Ascending aorta (tissue), 2 donors: ENCODE measurements around the gene PCDHGA5. TPM values are rescaled to one million over a fixed set of nuclear protein-coding genes. Genes with fewer than 3 reads are reported as not detected.
A peak's percentile ranks its signal among the peaks of the same experiment; 100 is the strongest.
"Not testable (repeated sequence)": the region's sequence is repeated elsewhere in the genome, so short reads cannot be mapped to it uniquely, and the experiment has no call there.

Source experiments
- DNase-seq, 2 donors: peaks; one replicate each; pipeline ENCODE4 v3.0.0-alpha.2; 2019; ENCODE audit warnings: low spot score in 2 of 2
- H3K27ac ChIP-seq, 2 donors: fragments of 200-600 bp; sonication (generic); one replicate each; pipeline ENCODE4 v1.5.1; 2016 to 2017; ENCODE audit warnings: mild to moderate bottlenecking in 1 of 2
- H3K27me3 ChIP-seq: fragments of 200-600 bp; sonication (generic); one replicate; pipeline ENCODE4 v1.5.1; 2017
- H3K36me3 ChIP-seq, 2 donors: fragments of 200-600 bp; sonication (generic); one replicate each; pipeline ENCODE4 v1.5.1; 2016
- H3K4me1 ChIP-seq, 2 donors: fragments of 200-600 bp; sonication (generic); one replicate each; pipeline ENCODE4 v1.5.1; 2016 to 2017; ENCODE audit warnings: mild to moderate bottlenecking in 1 of 2
- H3K4me3 ChIP-seq, 2 donors: fragments of 200-600 bp; sonication (generic); one replicate each; pipeline ENCODE4 v1.5.1; 2016 to 2017; ENCODE audit warnings: mild to moderate bottlenecking in 1 of 2
- H3K9me3 ChIP-seq, 2 donors: fragments of 200-600 bp; sonication (generic); one replicate each; pipeline ENCODE4 v1.5.1; 2016
- CTCF ChIP-seq, 3 experiments: fragments of 200-600 bp in 2 of 3; fragments of 450-650 bp in 1 of 3; sonication (generic) in 2 of 3; IDR thresholded peaks; one replicate each; pipeline ENCODE4 v1.5.1; 2016 to 2019; ENCODE audit warnings: antibody characterized with exemption in 3 of 3, mild to moderate bottlenecking in 1 of 3, moderate library complexity in 1 of 3
- intact Hi-C: fragments of 100-400 bp; cut with DNase I; formaldehyde crosslinking; loops from one replicate; pipeline ENCODE4 v1.15.1; 2023
- total RNA-seq: library from RNA; depleted of rRNA; stranded (reverse); fragments of >200 nt; gene quantifications from one replicate; pipeline ENCODE4 v1.1.0, GENCODE V29; 2016

The PCDHGA5 gene
- total RNA-seq, 1 donor from 2014 or later, result 4.5 TPM

GRCh38 chr5:141397756-141398551 lies 34.0 kb downstream of the PCDHGA5 start, which contains the start of gene PCDHGB5:
Gene PCDHGB5 (plus strand): TSS chr5:141397947. CDS start chr5:141398128, 181 bp downstream.
- TF ChIP-seq CTCF (IDR thresholded peaks at IDR 0.05), result peak; percentile 21 to 39 (median 29)
- Histone ChIP-seq H3K9me3 (peaks cover 79 to 97% of the 10 kb centered on the region in 2 donors), H3K27ac (peak within 1 kb of the TSS in 1 of 2 donors; percentile 18), H3K4me3 (peak within 1 kb of the TSS; percentile 33 to 38)
- DNase-seq, intact Hi-C loops, H3K4me1 ChIP-seq, H3K36me3 ChIP-seq, H3K27me3 ChIP-seq: not testable (repeated sequence)

DNA sequence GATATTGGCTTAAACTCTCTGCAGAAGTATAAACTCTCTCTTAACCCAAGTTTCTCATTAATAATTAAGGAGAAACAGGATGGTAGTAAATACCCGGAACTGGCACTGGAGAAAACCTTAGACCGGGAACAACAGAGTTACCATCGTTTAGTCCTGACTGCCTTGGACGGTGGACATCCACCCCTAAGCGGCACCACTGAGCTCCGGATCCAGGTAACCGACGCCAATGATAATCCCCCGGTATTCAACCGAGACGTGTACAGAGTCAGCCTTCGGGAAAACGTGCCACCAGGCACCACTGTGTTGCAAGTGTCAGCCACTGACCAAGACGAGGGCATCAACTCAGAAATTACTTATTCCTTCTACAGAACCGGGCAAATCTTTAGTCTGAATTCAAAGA lies 34.6 kb downstream of the PCDHGA5 start:
- H3K4me3 ChIP-seq, result peak overlapping the region in 1 of 2 donors; percentile 2
- H3K36me3 ChIP-seq, result peaks cover 0 to 5% of the 10 kb centered on the region in 2 donors
- TF ChIP-seq CTCF (IDR thresholded peaks at IDR 0.05), result no peak
- no peaks in the 10 kb centered on the region for H3K4me1 ChIP-seq
- H3K9me3 ChIP-seq, result peaks cover 79 to 97% of the 10 kb centered on the region in 2 donors
- intact Hi-C loops, result no loop called here
- DNase-seq, result no peak
- H3K27me3 ChIP-seq, result no peaks in the 10 kb centered on the region
- H3K27ac ChIP-seq, result no peak overlapping the region

GRCh38 chr5:141399555-141400258 lies 35.7 kb downstream of the PCDHGA5 start:
- no peak overlapping the region for H3K27ac ChIP-seq
- TF ChIP-seq CTCF (IDR thresholded peaks at IDR 0.05), result no peak
- peaks cover 0 to 5% of the 10 kb centered on the region in 2 donors for H3K36me3 ChIP-seq
- intact Hi-C loops, result loop anchor here (5.0 to 10.0 kb wide), 2 partner anchors 125 to 163 kb away; no protein-coding TSS in a partner anchor
- H3K4me1 ChIP-seq, result no peaks in the 10 kb centered on the region
- DNase-seq, result no peak
- peak overlapping the region in 1 of 2 donors; percentile 20 for H3K4me3 ChIP-seq
- H3K27me3 ChIP-seq, result no peaks in the 10 kb centered on the region
- H3K9me3 ChIP-seq, result peaks cover 79 to 97% of the 10 kb centered on the region in 2 donors

GRCh38 chr5:141402553-141403243 lies 38.7 kb downstream of the PCDHGA5 start, which contains the start of gene PCDHGA9:
Gene PCDHGA9 (plus strand): TSS chr5:141402778. CDS start chr5:141402953, 175 bp downstream.
- TF ChIP-seq CTCF (IDR thresholded peaks at IDR 0.05), result peak in 2 of 3 experiments; percentile 20 to 23
- H3K4me1 ChIP-seq, result no peaks in the 10 kb centered on the region
- peaks cover 4 to 5% of the 10 kb centered on the region in 2 donors for H3K36me3 ChIP-seq
- no peak for DNase-seq
- peak within 1 kb of the TSS; percentile 37 to 45 for H3K4me3 ChIP-seq
- peaks cover 87 to 97% of the 10 kb centered on the region in 2 donors for H3K9me3 ChIP-seq
- H3K27me3 ChIP-seq, result no peaks in the 10 kb centered on the region
- intact Hi-C loops, result loop anchor here (5.0 to 10.0 kb wide), 2 partner anchors 122 to 160 kb away; no protein-coding TSS in a partner anchor
- no peak within 1 kb of the TSS for H3K27ac ChIP-seq

- Histone ChIP-seq H3K4me3 (peak overlapping the region; percentile 37 to 45), H3K4me1 (no peaks in the 10 kb centered on the region), H3K27ac (no peak overlapping the region), H3K36me3 (peaks cover 4 to 5% of the 10 kb centered on the region in 2 donors), H3K9me3 (peaks cover 92 to 100% of the 10 kb centered on the region in 2 donors), H3K27me3 (no peaks in the 10 kb centered on the region)
- intact Hi-C loops, result loop anchor here (5.0 to 10.0 kb wide), 2 partner anchors 121 to 159 kb away; no protein-coding TSS in a partner anchor
- TF ChIP-seq CTCF (IDR thresholded peaks at IDR 0.05), result no peak
- DNase-seq, result no peak
Observed at GRCh38 chr5:141403387-141403786, 39.4 kb downstream of the PCDHGA5 start.
